GM18907 (cell line): ENCODE data around the gene TNNT3.
"Not testable (repeated sequence)": the region's sequence is repeated elsewhere in the genome, so short reads cannot be mapped to it uniquely, and the experiment has no call there.

Experiments used
- ATAC-seq: cut with Tn5 transposase; IDR thresholded peaks from one replicate; pipeline ENCODE4 v1.9.1; 2021; ENCODE audit warnings: mild to moderate bottlenecking, moderate library complexity; ENCODE audit not compliant: unreplicated experiment

Gene TNNT3

GRCh38 chr11:1880746-1881441 is 38.6 kb upstream of the TNNT3 start:
- ATAC-seq = no peak

DNA sequence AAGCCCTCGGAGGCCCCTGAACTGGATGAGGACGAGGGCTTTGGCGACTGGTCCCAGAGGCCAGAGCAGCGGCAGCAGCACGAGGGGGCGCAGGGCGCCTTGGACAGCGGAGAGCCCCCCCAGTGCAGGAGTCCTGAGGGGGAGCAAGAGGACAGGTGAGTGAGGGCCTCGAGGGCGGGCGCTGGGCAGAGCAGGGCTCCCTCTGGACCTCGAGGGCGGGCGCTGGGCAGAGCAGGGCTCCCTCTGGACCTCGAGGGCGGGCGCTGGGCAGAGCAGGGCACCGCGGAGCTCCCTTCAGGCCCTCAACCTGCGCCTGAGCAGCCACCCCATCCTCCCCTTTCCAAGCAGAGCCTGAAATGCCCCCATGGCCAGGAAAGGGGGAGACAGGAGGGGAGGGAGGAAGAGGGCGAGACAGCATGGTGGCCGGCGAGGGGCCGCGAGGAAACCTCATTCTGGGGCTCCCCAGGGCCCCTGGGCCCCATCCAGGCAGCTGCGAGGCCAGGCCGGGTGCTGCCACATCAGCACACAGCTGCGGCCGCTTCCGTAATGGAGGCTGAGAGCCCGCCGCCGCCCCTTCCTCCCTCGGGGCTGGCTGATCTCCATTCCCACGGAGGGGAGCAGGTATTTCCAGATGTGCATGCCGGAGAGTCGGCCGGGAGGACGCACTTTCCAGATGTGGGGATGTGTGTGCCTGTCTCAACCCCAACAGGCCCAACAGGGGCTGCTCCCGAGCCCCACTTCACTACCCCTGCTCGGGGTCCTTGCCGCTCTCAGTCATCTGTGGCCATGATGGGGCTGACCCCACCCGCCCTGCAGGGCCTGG is 37.9 kb upstream of the TNNT3 start:
- ATAC-seq = peak; percentile 25

GRCh38 chr11:1882265-1883238 is 37.0 kb upstream of the TNNT3 start:
- peak; percentile 59 for ATAC-seq

- no peak for ATAC-seq
Measured at GRCh38 chr11:1883346-1884302, 35.9 kb upstream of the TNNT3 start.

DNA sequence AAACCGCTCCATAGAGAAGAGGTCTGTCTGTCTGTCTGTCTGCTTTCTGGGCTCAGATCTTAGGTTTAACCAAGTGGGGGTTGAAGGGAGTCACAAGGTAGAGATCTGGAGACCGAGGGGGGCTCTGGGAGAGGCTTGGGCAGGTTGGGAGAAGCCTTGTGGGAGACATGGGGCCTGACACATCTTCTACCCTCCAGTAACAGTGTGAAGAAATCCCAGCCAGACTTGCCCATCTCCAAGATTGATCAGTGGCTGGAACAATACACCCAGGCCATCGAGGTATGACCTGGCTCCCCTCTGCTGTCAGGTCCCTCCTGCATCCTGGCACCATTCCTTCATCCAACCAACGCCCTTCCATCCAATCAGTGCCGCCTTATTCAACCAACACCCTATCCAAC is 35.2 kb upstream of the TNNT3 start:
- ATAC-seq = no peak

DNA sequence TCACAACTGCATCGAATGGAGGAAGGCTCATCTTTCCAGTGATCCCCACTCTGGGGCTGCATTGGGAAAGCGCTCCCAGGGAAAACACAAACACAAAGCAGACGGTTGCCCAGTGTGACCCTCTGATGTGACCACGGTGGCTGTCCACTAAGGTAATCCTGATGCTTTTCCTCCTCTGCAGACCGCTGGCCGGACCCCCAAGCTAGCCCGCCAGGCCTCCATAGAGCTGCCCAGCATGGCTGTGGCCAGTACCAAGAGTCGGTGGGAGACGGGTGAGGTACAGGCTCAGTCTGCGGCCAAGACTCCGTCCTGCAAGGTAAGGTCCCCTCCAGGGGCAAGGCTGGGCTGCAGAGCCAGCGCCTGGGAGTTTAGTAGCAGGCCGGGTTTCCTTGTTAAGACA is 33.0 kb upstream of the TNNT3 start:
- ATAC-seq = not testable (repeated sequence)

GRCh38 chr11:1887451-1888346 is 31.8 kb upstream of the TNNT3 start:
- no peak for ATAC-seq

- no peak for ATAC-seq
Measured at GRCh38 chr11:1888347-1888753, 31.2 kb upstream of the TNNT3 start.

DNA sequence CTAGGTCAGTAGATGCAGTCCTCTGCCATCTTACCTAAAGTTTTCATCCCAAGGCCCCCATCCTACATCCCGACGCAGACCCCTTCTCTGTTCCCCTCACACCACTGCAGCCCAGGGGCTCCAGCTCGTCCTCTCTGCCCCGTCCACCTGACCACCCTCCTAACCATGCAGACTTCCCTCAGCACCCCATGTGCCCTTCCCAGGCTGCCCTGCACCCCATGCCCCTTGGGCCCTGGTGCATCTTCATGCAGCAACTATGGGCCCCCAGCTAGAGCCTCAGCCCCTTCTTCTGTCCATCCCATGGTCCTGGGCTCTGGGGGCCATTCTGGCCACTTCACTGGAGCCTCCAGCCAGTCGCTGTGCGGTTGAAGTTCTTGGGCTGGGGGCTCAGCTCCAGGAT is 30.7 kb upstream of the TNNT3 start:
- ATAC-seq = no peak

- no peak for ATAC-seq
Measured at GRCh38 chr11:1889224-1889930, 30.1 kb upstream of the TNNT3 start.

DNA sequence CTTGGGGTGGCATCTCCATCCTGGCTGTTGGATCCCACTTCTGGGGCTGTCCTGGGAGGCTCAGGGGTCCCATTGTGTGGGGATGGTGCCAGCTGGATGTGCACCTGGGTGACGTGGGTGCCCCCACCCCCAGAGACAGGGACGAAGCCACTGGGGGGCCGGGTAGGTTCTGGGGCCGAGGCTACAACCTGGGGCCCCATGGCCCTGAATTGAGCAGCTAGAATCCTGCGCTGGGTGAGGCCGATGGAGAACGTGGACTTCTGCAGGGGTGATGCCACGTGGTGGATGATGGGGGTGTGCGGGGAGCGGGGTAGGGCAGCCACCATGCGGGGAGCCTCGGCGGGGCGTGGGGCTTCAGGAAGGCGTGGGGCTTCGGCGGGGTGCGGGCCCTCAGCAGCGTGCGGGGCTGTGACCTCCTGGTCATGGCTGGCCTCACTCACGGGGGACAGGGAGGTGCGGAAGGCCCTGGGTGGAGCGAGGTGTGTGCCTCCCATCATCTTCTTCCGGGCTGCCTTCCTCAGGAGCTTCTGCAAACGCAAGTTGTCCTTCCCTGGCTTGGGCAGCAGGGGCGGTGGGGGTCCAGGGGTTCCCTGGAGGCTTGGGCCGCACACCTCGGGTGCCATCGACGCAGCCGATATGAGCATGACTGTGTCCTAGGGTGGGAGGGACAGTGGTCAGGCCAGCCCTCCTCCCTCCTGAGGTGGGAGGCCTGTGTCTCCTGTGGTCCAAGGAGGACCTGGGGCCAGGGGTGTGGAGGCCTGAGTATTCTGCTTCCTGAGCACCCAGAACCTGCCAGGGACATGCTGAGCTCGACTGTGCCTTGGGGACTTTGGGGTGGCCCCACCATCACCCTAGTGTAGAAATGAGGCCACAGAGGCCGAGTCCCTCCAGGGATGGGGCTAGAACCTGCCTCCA is 29.3 kb upstream of the TNNT3 start:
- no peak for ATAC-seq

DNA sequence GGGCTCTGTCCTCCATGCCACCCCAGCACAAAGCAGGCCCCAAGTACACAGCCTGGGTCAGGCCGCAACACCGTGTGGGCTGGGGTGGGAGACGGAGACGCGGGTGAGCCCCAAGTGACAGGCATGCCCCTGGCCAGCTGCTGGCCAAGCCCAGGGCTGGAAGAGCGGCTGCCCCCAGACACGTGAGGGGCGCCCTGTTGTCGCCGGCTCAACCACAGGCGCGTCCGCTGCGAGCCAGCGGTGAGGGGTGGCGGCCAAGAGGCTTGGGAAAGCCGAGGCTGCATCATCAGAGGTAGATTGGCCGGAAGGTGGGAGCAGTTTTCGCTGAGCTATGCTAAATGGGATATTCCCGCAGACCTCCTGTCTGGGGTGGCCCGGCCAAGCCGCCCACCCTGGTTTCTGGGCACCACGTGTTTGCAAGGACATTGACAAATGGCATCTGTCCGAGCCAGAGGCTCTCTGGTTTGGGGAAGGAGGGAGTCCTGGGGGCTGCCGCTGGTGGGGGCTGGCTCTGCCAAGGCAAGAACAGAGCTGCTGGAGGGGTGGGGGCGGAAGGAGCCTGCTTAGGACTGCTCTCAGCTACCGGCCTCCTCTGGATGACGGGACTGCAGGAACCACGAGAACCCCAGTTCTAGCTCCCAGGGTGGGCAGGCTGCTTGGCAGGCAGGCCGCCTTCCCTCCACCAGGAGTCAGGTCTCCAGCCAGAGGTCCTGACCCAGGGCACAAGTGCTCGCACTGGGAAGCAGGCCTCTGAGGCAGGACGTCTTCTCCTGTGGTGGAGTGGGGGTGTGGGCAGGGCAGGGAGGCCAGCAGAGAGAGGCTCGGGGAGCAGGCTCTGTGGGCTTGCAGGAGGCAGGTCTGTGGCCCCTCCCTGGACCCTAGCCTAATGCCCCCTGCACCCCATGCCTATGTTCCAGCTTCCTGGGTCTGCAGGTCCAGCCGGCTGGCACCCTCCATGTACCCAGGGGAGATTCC is 28.4 kb upstream of the TNNT3 start:
- no peak for ATAC-seq

- ATAC-seq = no peak
Measured at GRCh38 chr11:1891831-1892115, 27.7 kb upstream of the TNNT3 start, which contains the start of gene PRR33. TSS of gene PRR33 (minus strand) at chr11:1891895. CDS start at chr11:1890584, 1,311 bp downstream.

DNA sequence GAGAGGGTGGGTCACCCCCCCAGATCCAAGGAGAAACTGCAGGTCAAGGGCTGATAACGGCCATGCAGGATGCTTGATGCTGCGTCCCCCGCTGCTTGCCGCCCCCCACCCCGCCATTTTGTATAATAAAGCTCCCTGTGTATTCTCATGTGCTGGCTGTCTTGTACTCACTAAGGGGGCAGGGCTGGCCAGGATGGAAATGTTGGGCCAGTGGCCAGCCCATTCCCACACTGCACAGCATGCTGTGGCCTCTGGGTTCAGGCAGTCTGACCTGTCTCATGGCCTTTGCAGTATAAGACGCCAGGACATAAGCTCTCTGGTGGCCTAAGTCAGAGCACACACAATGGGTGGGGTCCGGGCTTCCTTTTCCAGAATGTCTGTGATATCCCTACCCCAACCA is 27.4 kb upstream of the TNNT3 start:
- no peak for ATAC-seq

GRCh38 chr11:1892558-1892957 is 26.9 kb upstream of the TNNT3 start:
- no peak for ATAC-seq

DNA sequence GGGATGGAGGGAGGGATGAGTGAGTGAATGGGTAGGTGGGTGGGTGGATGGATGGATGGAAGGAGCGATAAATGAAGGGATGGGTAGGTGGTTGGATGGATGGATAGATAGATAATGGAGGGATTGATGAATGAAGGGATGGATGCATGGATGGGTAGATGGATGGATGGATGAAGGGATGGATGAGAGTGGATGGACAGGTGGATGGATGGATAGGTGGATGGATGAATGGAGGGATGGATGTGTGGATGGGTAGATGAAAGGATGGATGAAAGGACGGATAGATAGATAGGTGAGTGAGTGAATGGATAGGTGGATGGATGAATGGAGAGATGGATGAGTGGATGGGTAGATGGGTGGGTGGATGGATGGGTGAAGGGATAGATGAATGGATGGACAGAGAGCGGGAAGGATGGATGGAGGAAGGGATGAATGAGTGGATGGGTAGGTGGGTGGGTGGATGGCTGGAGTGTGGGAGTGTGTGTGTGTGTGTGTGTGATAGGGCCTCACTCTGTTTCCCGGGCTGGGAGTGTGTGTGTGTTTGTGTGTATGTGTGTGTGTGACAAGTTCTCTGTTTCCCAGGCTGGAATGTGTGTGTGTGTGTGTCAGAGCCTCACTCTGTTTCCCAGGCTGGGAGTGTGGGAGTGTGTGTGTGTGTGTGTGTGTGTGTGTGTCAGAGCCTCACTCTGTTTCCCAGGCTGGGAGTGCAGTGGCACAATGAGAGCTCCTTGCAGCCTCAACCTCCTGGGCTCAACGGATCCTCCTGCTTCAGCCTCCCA is 25.7 kb upstream of the TNNT3 start:
- ATAC-seq = no peak
